Ureter (tissue), 1 donor: Measurements from ENCODE around the gene FAAP100. TPM values are rescaled to one million over a fixed set of nuclear protein-coding genes. Genes with fewer than 3 reads are reported as not detected.

ENCODE experiments used
- DNase-seq: peaks from one replicate; pipeline ENCODE4 v3.0.0-alpha.2; 2020; ENCODE audit warnings: low spot score
- total RNA-seq: library from RNA; stranded (reverse); gene quantifications from one replicate; pipeline ENCODE4 v1.2.4, GENCODE V29; 2023
- donor health status: DM: yes; HTN: yes; CAD: no.

FAAP100 gene
- total RNA-seq, 1 donor from 2014 or later = 37.1 TPM

DNA sequence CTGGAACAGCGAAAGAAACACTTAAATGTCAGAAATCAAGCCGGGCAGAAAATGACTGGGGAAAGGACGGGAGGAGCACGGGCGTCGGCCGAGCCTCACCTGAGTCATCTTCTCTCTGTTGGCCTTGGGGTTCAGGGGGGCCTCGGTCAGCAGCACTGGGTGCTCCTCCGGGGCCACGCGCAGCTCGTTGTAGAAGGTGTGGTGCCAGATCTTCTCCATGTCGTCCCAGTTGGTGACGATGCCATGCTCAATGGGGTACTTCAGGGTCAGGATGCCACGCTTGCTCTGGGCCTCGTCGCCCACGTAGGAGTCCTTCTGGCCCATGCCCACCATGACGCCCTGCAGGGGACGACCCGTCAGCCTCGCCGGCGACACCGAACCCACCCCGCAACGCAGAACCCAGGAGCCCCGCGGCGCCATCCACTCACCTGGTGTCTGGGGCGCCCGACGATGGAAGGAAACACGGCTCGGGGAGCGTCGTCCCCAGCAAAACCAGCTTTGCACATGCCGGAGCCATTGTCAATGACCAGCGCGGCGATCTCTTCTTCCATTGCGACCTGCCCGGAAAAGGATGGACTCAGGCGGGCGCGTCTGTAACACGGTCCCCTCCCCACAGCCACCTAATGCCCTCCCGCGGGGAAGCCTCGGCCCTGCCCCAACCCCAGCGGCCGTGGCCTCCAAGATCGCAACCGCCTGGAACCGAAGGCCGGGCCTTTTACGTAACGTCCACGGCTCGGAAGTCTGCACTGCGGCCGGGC, 40.2 kb downstream of the FAAP100 start:
- DNase-seq = no peak

DNA sequence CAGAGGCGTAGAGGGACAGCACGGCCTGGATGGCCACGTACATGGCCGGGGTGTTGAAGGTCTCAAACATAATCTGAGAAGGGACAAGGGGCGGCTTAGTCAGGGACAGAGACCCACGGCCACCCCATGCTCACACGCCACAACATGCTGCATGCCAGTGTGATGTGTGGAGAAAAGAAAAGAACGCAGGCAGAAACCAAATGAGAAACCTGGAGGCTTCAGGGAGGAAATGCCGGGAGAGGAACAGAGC, 40.7 kb downstream of the FAAP100 start:
- no peak for DNase-seq

DNA sequence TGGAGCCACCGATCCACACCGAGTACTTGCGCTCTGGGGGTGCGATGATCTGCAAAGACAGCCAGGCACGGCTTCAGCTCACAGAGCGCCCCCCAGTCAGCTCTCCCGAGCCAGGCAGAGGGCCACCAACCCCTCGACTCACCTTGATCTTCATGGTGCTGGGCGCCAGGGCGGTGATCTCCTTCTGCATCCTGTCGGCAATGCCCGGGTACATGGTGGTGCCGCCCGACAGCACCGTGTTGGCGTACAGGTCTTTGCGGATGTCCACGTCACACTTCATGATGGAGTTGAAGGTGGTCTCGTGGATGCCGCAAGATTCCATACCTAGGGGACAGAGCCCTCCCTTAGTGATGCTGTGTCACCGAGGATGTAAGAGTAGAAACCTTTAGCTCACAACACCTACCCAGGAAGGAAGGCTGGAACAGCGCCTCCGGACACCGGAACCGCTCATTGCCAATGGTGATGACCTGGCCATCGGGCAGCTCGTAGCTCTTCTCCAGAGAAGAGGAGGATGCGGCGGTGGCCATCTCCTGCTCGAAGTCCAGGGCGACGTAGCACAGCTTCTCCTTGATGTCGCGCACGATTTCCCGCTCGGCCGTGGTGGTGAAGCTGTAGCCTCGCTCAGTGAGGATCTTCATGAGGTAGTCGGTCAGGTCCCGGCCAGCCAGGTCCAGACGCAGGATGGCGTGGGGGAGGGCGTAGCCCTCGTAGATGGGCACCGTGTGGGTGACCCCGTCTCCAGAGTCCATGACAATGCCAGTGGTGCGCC, 41.2 kb downstream of the FAAP100 start:
- no peak for DNase-seq

DNA sequence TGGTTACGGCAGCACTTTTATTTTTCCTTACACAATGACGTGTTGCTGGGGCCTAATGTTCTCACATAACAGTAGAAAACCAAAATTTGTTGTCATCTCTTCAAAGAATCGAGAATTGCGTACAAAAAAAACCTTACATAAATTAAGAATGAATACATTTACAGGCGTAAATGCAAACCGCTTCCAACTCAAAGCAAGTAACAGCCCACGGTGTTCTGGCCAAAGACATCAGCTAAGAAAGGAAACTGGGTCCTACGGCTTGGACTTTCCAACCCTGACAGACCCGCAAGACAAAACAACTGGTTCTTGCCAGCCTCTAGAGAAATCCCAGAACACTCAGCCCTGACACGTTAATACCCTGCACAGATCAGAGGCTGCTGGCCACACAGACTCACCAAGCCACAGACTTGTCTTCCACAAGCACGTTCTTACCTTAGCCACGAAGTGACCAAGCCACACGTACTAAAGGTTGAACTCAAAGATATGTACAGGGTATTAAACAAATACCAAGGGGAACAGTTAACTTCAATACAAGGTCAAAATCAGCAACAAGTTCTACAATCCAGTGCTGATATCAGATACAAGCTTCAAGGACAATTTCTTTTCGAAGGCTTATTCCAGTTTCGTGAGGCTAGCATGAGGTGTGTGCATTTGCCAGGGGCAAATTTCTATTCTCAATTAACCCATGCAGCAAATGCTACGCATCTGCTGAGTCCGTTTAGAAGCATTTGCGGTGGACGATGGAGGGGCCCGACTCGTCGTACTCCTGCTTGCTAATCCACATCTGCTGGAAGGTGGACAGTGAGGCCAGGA, 42.0 kb downstream of the FAAP100 start:
- no peak for DNase-seq

DNA sequence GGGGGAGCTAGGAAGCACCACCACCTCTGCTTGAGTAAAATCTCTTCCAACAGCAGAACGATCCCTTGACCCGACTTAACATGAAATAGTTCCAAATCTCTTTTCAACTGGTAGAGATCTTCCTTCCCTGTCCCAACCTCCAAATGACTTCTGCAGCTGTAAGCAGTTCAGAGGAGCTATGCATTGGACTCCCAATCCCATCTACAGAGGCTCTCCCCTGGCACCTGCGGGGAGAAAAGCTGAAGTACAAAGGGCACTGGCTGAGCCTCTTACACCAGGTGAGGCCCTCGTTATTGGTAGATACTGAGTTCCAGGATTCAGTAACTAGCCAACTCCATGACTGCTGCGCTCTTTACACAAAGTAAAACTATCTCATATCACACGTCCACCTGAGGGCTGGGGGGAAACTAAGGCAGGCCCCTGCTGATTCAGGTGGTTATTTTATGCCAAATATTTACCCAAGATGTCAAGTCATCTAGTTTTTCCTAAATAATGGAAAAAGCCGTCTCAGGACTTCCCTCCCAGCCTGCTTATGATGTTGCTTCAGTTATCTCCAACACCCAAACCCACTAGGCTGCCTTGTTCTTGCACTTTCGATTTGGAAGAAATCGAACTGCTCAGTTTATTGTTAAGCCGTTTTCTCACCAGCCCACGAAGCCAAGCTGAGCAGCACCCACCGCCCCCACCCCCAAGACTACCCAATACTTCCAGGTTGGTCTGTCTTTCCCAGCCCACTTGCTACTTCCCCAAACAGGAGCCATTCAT, 42.8 kb downstream of the FAAP100 start:
- no peak for DNase-seq

DNA sequence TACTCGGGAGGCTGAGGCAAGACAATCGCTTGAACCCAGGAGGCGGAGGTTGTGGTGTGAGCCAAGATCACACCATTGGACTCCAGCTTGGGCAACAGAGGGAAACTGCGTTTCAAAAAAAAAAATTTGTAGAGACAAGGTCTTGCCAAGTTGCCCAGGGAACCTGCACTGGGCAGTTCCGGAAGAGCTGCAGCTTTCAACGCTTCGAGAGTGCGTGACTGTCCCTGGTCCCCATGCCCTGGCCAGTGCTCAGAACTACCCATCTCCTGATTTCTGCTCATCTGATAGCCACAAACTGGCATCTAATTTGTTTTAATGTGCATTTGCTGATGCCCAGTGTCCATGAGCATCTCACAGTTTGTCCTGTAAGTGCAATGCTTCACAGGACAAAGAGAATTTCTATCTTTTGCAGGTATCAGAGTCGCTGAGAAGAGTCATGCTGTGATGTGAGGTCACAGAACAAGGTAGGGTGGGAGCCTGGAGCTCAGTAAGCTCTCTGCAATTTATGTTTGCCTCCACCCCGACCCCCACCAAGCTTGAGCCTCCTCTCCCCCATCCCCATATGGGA, 43.4 kb downstream of the FAAP100 start:
- no peak for DNase-seq

DNA sequence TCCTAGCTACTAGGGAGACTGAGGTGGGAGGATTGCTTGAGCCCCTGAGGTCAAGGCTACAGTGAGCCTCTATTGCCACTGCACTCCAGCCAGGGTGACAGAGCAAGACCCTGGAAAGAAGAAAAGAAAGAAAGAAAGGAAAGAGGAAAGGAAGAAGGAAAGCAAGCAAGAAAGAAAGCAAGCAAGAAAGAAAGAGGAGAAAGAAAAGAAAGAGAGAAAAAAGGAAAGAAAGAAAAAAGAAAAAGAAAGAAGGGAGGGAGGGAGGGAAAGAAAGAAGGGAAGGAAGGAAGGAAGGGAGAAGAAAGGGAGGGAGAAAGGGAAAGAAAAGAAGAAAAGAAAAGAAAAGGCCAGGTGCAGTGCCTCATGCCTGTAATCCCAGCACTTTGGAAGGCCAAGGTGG, 48.5 kb downstream of the FAAP100 start:
- no peak for DNase-seq

DNA sequence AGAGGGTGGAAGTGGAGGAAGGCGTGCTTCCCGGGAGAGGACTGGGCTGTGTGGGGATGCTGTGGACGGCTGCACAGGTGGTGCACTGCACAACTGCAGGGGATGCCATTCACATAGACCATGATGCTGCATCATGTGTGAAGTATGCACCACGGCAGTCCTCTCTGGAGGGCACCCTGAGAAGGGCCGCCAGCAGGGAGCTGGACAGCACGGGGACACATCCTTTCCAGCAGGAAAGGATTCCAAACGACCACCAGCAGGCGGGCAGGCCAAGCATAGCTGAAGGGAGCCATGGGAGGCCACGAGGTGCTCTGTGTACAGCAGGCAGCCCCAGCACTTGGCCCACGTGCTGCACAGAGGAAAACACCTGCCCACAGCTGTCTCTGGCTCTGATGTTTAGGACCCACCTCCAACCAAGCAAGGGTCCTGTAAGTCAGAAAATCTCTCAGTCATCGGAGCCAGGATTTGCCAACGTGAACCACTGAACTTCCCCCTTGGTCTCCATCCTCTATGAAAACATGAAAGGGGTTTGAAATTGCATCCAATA, 49.6 kb downstream of the FAAP100 start:
- DNase-seq = no peak

DNA sequence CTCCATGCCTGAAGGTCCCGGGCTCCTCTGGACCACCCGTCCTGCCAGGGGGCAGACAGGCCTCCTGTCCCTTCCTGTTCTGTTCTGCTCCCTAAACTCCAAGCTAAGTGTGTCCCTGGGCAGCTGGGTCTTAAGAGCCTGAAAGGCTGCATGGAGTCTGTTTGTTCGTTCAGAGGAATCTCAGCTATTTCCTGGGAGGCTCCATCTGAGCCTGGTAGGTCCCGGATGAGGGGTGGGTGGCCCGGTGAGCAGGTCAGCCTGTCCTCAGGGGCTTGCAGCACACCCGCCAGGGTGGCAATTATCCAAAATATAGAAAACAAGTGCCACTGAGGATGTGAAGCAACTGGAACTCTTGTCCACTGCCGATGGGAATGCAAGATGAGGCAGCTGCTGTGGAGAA, 52.1 kb downstream of the FAAP100 start:
- DNase-seq = no peak

DNA sequence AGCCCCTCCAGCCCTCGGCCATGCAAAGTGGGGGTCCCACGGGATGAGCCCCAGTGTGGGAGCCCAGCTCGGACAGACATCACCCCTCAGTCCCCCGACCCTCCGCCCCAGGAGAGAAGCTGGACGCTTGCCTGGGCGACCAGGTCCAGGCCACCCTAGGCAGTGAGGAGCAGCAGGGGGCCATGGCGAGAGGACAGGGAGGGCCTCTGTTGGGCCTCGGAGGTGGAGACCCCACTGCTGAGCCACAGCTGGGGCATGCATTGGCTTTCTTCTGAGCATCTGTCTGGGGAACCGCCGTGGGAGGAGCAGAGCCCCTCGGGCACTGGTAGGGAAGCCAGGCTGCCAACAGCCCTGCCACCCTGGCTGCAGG, 52.6 kb downstream of the FAAP100 start:
- DNase-seq = no peak

DNA sequence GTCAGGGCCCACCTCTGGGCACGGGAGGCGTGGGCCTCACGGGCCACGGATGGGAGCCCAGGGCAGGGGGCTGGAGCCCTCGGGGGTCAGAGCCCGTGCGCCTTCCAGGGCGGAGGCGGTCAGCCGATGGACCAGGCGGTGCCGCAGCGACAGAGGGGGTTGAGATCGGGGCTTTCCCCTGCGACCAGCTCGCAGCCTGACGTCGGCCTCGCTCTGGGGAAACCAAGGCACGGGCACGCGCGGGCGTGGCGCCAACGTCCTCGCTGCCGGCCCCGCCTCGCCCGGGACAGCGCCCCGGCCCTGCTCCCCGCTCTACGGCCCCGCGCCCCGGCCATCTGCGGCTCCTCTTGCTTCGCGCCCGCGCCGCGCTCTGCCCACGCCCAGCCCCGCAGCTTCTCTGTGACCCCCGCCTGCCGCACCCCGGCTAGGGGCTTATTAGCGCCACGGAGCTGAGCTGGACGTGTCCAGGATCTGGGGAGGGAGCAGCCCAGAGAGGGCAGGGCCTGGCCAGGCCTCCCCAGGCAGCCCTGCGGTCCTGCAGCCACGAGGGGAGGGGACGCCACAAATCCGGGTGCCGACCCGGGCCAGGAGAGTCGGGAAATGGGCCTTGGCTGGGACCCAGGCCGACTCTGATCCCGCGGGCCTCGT, 53.1 kb downstream of the FAAP100 start:
- DNase-seq = no peak

DNA sequence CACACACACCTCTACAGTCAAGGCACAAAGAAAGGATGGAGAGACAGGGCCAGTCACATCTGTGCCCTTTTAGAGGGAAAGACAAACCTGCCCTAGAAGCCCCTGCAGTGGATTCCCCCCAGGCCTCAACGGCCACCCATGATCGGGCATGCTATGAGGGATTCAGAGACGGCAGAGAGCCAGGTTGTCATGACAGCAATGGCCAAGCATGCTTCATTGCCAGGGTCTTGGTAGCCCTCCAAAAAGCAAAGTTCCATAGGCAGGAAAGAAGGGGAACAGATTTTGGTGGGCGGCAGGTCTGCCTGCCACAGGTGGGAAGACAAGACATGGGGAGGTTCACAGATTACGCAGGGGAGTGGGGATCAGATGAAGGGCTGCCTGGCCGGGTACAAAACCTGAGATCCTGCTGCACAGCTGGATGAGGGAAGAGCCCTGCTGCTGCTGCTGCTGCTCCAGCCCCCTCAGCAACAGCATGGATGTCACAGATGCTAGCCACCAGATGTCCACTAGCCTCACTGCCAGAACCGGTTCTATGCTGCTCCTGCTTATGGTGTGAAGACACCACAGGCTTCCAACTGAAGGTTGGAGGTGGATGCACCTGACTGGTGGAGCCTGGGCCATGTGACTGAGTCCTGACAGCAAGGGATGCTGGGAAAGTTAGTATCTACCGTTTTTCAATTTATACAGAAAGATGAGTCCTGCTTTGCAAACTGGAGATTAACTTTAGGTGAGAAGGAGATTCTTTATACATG, 57.4 kb downstream of the FAAP100 start:
- DNase-seq = no peak

DNA sequence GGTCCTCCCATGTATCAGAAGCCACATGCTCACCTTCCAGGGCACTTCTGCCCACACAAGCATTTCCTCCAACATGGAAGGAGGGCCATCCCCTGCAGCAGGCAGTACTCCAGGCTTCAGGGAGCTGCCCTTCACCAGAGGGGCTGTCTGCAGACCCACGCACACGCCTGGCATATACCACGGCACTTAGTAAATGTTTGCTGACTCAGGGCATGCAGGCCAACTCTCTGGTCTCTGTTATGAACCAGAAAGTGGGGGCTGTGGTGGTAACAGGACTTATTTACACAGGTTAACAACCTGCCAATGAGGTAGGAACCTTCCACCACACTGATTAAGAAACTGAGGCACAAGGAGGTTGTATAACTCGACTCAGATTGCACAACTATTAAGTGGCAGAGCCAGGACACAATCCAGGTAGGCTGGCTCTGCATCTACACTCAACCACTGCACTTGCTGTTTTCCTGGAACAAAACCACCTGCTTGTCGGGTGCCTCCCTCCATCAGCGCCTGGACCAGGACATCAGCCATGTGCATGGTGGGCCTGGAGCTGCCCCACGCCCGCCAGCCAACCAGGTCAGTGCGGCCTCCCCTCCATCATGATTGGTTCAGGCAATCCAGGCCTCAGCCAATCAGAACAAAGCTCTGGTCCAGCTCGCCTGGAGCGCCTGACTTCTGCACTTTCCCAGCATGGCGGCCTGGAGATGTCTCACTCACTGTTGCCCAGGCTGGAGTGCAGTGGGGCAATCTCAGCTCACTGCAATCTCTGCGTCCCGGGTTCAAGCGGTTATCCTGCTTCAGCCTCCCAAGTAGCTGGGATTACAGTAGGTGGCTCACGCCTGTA, 58.7 kb downstream of the FAAP100 start:
- DNase-seq = no peak

DNA sequence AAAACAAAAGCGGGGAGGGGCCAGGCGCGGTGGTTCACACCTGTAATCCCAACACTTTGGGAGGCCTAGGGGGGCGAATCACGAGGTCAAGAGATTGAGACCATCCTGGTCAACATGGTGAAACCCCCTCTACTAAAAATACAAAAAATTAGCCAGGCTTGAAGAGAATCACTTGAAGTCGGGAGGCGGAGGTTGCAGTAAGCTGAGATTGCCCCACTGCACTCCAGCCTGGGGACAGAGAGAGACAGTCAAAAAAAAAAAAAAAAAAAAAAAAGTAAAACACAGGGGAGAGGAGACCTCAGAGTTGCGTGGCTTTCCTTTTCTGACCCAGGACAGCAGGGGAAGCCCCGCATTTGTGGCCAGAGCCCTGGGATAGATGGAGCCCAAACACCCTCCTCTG, 59.4 kb downstream of the FAAP100 start:
- DNase-seq = no peak

DNA sequence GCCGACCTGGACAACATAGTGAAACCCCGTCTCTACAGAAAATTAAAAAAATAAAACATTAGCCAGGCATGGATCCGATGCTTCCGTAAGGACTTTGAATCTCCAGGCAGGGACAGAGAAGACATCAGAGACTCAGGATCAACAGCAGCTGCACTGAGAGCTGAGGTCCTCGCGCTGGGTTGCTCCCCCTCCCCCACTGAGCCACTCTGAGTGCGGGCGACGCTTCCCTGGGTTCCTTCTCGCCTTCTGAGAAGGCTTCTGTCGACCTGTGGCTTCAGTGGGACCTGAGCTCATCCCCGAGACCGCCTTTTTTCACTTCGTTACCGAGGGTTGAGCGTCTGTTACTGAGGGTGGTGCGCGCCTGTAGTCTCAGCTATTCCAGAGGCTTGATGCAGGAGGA, 60.0 kb downstream of the FAAP100 start:
- DNase-seq = no peak

DNA sequence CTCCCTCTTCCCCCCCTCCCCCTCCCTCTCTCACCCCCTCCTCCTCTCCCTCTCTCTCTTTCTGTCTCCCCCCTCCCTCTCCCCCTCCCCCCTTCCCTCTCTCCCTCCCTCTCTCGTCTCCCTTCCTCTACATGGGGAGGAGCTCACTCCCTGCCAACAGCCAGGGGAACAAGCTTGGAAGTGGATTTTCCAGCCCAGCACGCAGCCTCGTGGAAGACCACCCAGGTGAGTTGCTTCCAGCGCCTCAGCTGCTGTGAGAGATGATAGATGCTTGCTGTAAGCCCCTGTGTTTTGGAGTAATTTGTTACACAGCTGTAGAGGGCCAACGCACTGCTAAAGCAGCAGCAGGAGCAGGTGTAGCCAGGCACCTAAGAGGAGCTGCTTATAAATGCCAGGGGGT, 60.4 kb downstream of the FAAP100 start:
- DNase-seq = no peak

DNA sequence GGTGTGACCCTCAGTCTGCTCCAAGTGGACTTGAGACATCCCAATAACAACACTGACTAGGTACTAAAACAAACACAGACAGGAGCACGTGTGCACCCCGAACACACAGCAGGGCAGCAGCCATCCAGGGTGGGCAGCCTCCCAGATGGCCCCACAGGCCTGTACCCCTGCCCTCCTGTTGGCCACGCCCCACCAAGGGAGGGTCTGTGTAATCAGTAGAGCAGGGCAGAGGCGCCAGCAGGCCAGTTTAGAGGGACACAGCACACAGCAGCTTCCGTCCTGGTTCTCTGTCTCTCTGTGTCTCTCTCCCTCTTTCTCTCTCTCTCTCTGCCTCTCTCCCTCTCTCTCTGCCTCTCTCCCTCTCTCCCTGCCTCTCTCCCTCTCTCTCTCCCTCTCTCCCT, 61.0 kb downstream of the FAAP100 start:
- no peak for DNase-seq

DNA sequence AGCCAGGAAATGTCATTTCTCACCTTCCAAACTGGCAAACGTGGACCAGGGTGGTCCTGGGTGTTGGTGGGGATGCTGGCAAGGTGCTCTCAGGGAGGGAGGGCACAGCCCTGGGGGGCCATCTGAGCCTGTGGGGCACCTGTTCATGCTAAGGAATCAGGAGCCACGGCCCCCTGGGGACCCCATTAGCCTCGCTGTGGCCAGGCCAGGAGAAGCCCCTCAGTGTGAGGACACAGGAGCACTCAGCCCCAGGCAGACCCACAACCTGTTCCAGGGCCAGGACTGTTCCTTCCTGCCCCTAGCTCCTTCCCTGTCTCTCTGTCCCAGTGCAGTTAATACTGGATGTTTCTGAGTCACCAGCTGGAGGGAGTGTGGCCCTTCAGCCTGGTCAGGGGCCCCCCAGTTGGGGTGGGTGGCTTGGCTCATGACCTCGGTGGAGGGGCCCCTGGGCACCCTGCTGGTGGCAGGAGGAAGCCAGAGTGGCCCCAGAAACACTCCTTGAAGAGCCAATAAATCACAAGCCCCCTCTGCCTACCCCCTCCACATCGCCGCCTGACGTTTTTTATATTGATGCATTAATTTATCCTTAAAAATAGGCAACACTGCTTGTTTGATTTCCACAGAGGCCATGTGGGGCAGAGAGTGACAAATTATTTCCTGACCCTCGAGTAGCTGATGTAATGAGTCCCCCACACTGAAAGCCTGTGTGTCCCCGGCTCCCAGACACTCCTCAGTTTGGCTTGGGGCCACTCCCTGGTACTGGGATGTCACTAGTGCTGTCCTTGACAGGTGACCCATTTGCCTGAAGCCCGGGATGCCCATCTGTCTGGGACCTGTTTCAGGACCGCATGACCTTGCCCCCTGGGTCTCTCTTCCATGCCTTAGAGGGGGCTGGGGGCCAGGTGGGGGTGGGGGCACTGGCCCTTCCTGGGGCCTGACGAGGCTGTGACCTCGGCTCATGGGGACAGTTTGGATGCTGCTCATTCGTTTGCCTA, 61.9 kb downstream of the FAAP100 start:
- DNase-seq = no peak
